Keratinocyte (primary cell): Measurements from ENCODE around the gene ELP5. TPM values are rescaled to one million over a fixed set of nuclear protein-coding genes. Genes with fewer than 3 reads are reported as not detected.
A peak's percentile ranks its signal among the peaks of the same experiment; 100 is the strongest.

Experiments used
- DNase-seq: peaks from one replicate; pipeline ENCODE4 v3.0.0-alpha.2; 2011; ENCODE audit warnings: low read depth, missing footprints, low spot score
- FAIRE-seq: peaks from 2 replicates; lab custom pipeline; 2011; peaks lifted over from hg19 to GRCh38; lab: Jason Lieb, UNC
- H2AFZ ChIP-seq: 2 replicates; pipeline ENCODE4 v1.6.0; 2012; ENCODE audit warnings: low read length, control low read depth, inconsistent platforms; ENCODE audit not compliant: control insufficient read depth
- H3K27ac ChIP-seq: 2 replicates; pipeline ENCODE4 v1.5.1; 2011; ENCODE audit warnings: low read length; ENCODE audit not compliant: control insufficient read depth, insufficient read depth
- H3K27me3 ChIP-seq: 3 replicates; pipeline ENCODE4 v1.6.0; 2011; ENCODE audit warnings: low read length; ENCODE audit not compliant: control insufficient read depth, insufficient read depth; ENCODE audit errors: extremely low read depth
- H3K36me3 ChIP-seq, 2 experiments: 2 replicates in 1 of 2; 3 replicates in 1 of 2; pipeline ENCODE4 v1.5.1; 2011; ENCODE audit warnings: low read length in 2 of 2, mild to moderate bottlenecking in 1 of 2; ENCODE audit not compliant: control insufficient read depth in 2 of 2, insufficient read depth in 2 of 2; ENCODE audit errors: extremely low read depth in 1 of 2
- H3K4me1 ChIP-seq: 3 replicates; pipeline ENCODE4 v1.5.1; 2011; ENCODE audit warnings: low read length; ENCODE audit not compliant: control insufficient read depth, insufficient read depth; ENCODE audit errors: extremely low read depth
- H3K4me2 ChIP-seq: 3 replicates; pipeline ENCODE4 v1.6.0; 2011; ENCODE audit warnings: low read depth, low read length; ENCODE audit not compliant: control insufficient read depth, insufficient read depth; ENCODE audit errors: extremely low read depth
- H3K4me3 ChIP-seq, 3 experiments: fragments of 200-600 bp in 1 of 3; sonication (generic) in 1 of 3; 2 replicates in 2 of 3; 3 replicates in 1 of 3; pipeline ENCODE4 v1.5.1; 2011 to 2016; ENCODE audit warnings: low read length in 3 of 3, mild to moderate bottlenecking in 3 of 3, control low read depth in 2 of 3, inconsistent platforms in 1 of 3, low read depth in 1 of 3, mixed read lengths in 1 of 3, mixed run types in 1 of 3, moderate library complexity in 1 of 3; ENCODE audit not compliant: control insufficient read depth in 2 of 3, insufficient read depth in 2 of 3; ENCODE audit errors: extremely low read depth in 1 of 3
- H3K79me2 ChIP-seq: 2 replicates; pipeline ENCODE4 v1.6.0; 2012; ENCODE audit warnings: low read length; ENCODE audit not compliant: control insufficient read depth, insufficient read depth
- H3K9ac ChIP-seq: 3 replicates; pipeline ENCODE4 v1.6.0; 2011; ENCODE audit warnings: low read length; ENCODE audit not compliant: control insufficient read depth, insufficient read depth; ENCODE audit errors: extremely low read depth
- H3K9me1 ChIP-seq: 3 replicates; pipeline ENCODE4 v1.6.0; 2011; ENCODE audit warnings: low read length; ENCODE audit not compliant: control insufficient read depth, insufficient read depth; ENCODE audit errors: extremely low read depth
- H3K9me3 ChIP-seq: 2 replicates; pipeline ENCODE4 v1.5.1; 2012; ENCODE audit warnings: low read depth, low read length; ENCODE audit not compliant: control insufficient read depth
- H4K20me1 ChIP-seq: 3 replicates; pipeline ENCODE4 v1.6.0; 2011; ENCODE audit warnings: low read length; ENCODE audit not compliant: control insufficient read depth, insufficient read depth; ENCODE audit errors: extremely low read depth
- EZH2 ChIP-seq: IDR thresholded peaks from one replicate; pipeline ENCODE4 v1.6.1; 2012; ENCODE audit warnings: inconsistent platforms, mild to moderate bottlenecking, low read length, moderate library complexity
- dilution Hi-C: fragments of 300-500 bp; cut with MboI; formaldehyde crosslinking; loops from one replicate; pipeline ENCODE4 v1.7.0; 2020; ENCODE audit warnings: low sequenced_read_pairs; ENCODE audit not compliant: extremely low pct_ligation_motif_present
- polyA plus RNA-seq, 5 experiments: library from polyadenylated mRNA; depleted of rRNA in 3 of 5; stranded (reverse) in 3 of 5; stranded (forward) in 1 of 5; unstranded in 1 of 5; fragments of >200 nt; gene quantifications; 1 replicate in 1 of 5; 2 replicates in 3 of 5; 3 replicates in 1 of 5; pipeline versions ENCODE4 v1.2.1 to v1.2.3, GENCODE V29; 2011 to 2012; ENCODE audit warnings: missing spikeins in 2 of 5, low read depth in 1 of 5, low replicate concordance in 1 of 5
- TF ChIP-seq, protein P1 (sequence below), 3 experiments: IDR thresholded peaks in 1 of 3; conservative IDR thresholded peaks in 1 of 3; optimal IDR thresholded peaks in 1 of 3; 2 replicates in 2 of 3; 3 replicates in 1 of 3; pipeline versions ENCODE3 to v1.5.1; 2011; ENCODE audit warnings: low read length in 3 of 3, mild to moderate bottlenecking in 3 of 3, moderate library complexity in 2 of 3, control low read depth in 1 of 3, inconsistent platforms in 1 of 3; ENCODE audit not compliant: insufficient read depth in 2 of 3; ENCODE audit errors: extremely low read depth in 1 of 3

Gene ELP5
- polyA plus RNA-seq, 1 donor (not counting 4 experiments of a cell fraction or from before 2014, with no cell fraction given): 19.4 TPM

DNA sequence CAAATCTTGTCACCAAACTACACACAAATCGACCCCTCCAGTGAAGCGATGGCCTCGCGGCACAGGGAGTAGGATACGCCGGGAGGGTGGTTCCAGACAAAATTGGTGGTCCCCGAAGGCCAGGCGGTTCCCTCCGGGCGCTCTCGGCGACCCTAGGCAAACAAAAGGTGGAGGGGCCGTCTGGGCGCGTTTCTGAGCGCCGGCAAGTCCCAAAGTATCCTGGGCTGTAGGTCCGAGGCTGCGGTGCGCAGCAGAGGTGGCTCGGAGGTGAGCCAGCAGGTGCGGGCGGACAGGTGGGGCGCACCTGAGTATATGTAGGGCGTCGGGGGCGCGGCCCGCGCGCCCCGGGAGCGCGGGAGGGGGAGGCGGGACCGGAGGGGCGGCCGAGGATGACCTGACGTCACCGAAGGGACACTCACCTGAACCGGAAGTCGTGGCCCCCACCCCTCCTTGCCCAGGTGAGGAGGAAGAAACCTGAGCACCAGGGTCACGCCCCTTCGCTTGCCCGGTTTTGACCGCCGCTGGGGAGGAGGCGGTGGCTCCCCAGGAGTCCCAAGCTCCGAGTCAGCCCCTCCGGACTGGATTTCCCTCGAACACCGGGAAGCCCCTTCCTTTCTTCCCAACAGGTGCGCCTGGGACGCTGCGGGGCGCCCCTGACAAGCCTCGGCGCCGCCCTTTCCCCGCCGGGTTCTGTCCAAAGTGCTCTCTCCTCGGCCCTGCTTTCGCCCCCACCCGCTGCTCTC, 10.3 kb downstream of the ELP5 start, which contains the start of gene CLDN7:
TSS of gene CLDN7 (minus strand) at position 287 of the 743 bp plus-strand sequence. CDS start 435 bp downstream, outside the sequence.
- H3K4me1 ChIP-seq: peaks cover 34% of the 10 kb centered on the region
- peak within 1 kb of the TSS; percentile 74 for H3K9ac ChIP-seq
- peak within 1 kb of the TSS; percentile 92 for H3K4me2 ChIP-seq
- H3K79me2 ChIP-seq: no peaks in the 10 kb centered on the region
- TF ChIP-seq EZH2: no peak
- TF ChIP-seq, protein P1, sequence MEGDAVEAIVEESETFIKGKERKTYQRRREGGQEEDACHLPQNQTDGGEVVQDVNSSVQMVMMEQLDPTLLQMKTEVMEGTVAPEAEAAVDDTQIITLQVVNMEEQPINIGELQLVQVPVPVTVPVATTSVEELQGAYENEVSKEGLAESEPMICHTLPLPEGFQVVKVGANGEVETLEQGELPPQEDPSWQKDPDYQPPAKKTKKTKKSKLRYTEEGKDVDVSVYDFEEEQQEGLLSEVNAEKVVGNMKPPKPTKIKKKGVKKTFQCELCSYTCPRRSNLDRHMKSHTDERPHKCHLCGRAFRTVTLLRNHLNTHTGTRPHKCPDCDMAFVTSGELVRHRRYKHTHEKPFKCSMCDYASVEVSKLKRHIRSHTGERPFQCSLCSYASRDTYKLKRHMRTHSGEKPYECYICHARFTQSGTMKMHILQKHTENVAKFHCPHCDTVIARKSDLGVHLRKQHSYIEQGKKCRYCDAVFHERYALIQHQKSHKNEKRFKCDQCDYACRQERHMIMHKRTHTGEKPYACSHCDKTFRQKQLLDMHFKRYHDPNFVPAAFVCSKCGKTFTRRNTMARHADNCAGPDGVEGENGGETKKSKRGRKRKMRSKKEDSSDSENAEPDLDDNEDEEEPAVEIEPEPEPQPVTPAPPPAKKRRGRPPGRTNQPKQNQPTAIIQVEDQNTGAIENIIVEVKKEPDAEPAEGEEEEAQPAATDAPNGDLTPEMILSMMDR (optimal IDR thresholded peaks at IDR 0.05 in 1 of 3, IDR thresholded peaks at IDR 0.05 in 1 of 3, conservative IDR thresholded peaks at IDR 0.05 in 1 of 3; ENCODE audit: extremely low read depth in 1 of 3, insufficient read depth in 2 of 3, low read length in 3 of 3): peak in 1 of 3 experiments; percentile 6
- H3K9me3 ChIP-seq: no peaks in the 10 kb centered on the region
- FAIRE-seq: no peak
- H2AFZ ChIP-seq: peak within 1 kb of the TSS; percentile 98
- dilution Hi-C loops: no loop called here
- no peaks in the 10 kb centered on the region for H3K27me3 ChIP-seq
- peak within 1 kb of the TSS; percentile 41 to 75 (median 54) for H3K4me3 ChIP-seq
- no peaks in the 10 kb centered on the region for H4K20me1 ChIP-seq
- H3K36me3 ChIP-seq: peaks cover under 1 to 21% of the 10 kb centered on the region in 2 experiments
- peak within 1 kb of the TSS; percentile 47 for H3K27ac ChIP-seq
- DNase-seq: no peak
- H3K9me1 ChIP-seq: no peaks in the 10 kb centered on the region

DNA sequence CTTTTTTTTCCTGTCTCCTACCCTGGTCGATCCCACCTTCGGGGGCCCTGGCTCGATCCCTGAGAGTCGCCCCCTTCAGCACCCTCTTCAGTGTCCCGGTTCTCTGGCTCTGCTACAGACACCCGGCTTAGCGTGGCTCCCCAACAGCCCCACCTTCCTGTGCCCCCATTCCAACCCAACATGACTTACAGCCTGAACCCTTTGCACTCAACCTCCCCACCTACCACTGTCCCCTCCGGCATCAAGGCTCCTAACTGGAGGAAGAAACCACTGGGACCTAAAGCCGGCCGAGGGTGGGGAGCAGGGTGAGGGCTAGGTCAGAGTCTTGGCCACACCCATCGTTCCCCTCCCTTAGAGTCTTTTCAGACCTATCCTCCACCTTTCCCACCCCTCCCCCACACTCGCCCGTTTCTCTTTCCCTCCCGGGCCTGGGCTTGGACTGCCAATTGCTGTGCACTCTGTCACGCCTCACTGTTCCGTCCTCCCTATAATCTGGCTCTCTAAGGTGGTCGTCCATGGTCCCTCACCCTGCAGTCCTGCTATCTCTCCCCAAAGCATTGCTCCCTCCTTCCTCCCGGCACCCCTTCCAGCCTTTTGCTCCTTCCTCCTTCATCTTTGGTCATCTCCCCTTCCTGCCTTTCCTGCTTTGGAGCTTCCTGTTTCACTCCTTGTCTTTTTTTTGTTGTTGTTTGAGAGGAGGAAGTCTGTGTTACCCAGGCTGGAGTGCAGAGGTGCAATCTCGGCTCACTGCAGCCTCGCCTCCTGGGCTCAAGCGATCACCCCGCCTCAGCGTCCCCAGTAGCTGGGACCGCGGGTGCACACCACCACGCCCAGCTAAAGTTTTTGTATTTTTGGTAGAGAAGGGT, 11.2 kb downstream of the ELP5 start:
- no peaks in the 10 kb centered on the region for H3K9me3 ChIP-seq
- H3K4me2 ChIP-seq: peak overlapping the region; percentile 92
- no peak for DNase-seq
- H3K9ac ChIP-seq: peak overlapping the region; percentile 72
- peak overlapping the region; percentile 98 for H2AFZ ChIP-seq
- no peaks in the 10 kb centered on the region for H3K79me2 ChIP-seq
- no peaks in the 10 kb centered on the region for H4K20me1 ChIP-seq
- TF ChIP-seq EZH2: no peak
- TF ChIP-seq, protein P1 (optimal IDR thresholded peaks at IDR 0.05 in 1 of 3, IDR thresholded peaks at IDR 0.05 in 1 of 3, conservative IDR thresholded peaks at IDR 0.05 in 1 of 3; ENCODE audit: extremely low read depth in 1 of 3, insufficient read depth in 2 of 3, low read length in 3 of 3): no peak
- peaks cover 34% of the 10 kb centered on the region for H3K4me1 ChIP-seq
- peaks cover 0 to 19% of the 10 kb centered on the region in 2 experiments for H3K36me3 ChIP-seq
- peak overlapping the region; percentile 41 to 75 (median 54) for H3K4me3 ChIP-seq
- peak overlapping the region; percentile 47 for H3K27ac ChIP-seq
- H3K9me1 ChIP-seq: no peaks in the 10 kb centered on the region
- dilution Hi-C loops: no loop called here
- no peak for FAIRE-seq
- H3K27me3 ChIP-seq: no peaks in the 10 kb centered on the region
